Measurements from ENCODE around the gene SUCLA2.

DNA sequence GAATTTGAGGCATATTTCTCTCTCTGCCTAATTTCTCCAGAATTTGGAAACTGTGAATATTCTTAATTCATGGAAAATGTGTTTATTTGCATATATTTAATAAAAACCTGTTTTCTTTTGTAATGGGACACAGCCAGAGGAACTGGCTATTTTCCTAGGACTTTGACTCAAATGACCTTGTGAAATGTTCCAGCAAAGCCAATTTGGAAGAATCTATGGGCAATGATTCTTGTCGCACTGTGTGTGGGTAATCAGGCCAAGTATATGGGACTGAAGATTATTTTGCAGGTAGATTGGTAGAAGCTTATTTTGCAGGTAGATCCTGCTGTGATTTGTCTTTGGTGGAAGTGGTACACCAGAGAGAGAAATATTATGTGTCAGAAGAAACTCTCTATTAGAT, 38.8 kb downstream of the SUCLA2 start:
- TF ChIP-seq, protein P1, sequence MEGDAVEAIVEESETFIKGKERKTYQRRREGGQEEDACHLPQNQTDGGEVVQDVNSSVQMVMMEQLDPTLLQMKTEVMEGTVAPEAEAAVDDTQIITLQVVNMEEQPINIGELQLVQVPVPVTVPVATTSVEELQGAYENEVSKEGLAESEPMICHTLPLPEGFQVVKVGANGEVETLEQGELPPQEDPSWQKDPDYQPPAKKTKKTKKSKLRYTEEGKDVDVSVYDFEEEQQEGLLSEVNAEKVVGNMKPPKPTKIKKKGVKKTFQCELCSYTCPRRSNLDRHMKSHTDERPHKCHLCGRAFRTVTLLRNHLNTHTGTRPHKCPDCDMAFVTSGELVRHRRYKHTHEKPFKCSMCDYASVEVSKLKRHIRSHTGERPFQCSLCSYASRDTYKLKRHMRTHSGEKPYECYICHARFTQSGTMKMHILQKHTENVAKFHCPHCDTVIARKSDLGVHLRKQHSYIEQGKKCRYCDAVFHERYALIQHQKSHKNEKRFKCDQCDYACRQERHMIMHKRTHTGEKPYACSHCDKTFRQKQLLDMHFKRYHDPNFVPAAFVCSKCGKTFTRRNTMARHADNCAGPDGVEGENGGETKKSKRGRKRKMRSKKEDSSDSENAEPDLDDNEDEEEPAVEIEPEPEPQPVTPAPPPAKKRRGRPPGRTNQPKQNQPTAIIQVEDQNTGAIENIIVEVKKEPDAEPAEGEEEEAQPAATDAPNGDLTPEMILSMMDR (conservative IDR thresholded peaks at IDR 0.05 in 1 of 2, IDR thresholded peaks at IDR 0.05 in 1 of 2; ENCODE audit: low read depth in 1 of 2, low read length in 2 of 2) = no peak
- no peak for TF ChIP-seq EZH2 (IDR thresholded peaks at IDR 0.05; ENCODE audit: low read length, missing control alignments)
